Measurements from ENCODE around the gene CCDC167. TPM values are rescaled to one million over a fixed set of nuclear protein-coding genes. Genes with fewer than 3 reads are reported as not detected.

The CCDC167 gene
- total RNA-seq (2021; ENCODE audit: unreplicated experiment) (27.8 TPM), Bru-seq, nascent RNA (percentile 59 among the genes with signal in this experiment), BruChase-seq, experiment 1, labeled RNA remaining after a 6-hour chase (percentile 46 among the genes with signal in this experiment), BruChase-seq, experiment 2, labeled RNA remaining after a 2-hour chase (percentile 51 among the genes with signal in this experiment)
- polyA plus RNA-seq (2012) = 31.0 and 37.5 TPM in 2 replicates
- long read RNA-seq, transcript CCDC167-201 (4 exons, 619 nt) = major isoform, 18 of 19 reads
- long read RNA-seq, partial matches to known transcripts = 1 of 19 reads
- long read RNA-seq, other reads (novel, unspliced or antisense) = 0 of 19 reads

DNA sequence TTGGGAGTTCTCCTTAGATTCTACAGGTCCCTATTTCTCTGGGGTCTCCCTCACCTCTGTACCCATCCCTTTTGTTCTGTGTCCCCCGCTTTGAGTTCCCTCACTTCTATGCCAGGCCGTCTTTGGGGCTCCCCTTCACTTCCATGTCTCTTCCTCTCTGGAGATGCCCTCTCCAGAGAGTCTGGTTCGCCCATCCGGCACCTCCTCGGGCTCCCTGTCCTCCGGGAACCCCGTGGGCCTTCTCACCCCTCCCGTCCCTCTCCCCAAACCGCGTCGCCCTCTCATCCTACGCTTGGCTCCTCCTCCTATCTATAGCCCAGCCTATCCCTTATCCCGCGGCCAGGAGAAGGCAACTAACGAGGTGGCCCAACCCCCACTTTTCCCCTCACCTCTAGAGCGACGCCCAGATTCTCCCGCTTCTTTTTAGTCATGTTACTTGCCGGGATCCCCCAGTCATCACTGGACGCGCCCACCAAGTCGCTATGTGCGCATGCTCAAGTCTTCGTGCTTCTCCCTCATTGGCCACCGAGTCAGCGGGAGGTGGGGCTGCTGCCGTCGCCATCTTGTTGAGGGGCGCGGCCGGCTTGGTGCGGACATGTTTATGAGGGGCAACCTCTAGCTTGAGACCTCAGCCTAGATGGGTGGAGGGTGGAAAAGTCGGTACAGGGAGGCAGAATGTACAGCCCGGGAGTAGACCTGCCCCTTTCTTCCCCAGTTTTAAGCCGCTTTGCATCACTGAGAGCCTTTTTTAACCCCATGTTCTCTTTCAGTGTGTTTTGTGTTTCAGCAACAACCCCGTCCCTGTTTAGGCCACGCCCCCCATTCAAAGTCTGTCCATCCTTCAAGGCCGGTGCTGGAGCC is at the start of gene CCDC167:
CCDC167 (minus strand) TSS at position 461 of the 861 bp plus-strand sequence; CDS start at position 431, 30 bp downstream.
- Histone ChIP-seq H3K9me3 (ENCODE audit: control insufficient read depth in 1 of 2, insufficient read depth in 1 of 2, low read depth in 1 of 2, low read length in 2 of 2) (no peaks in the 10 kb centered on the region), H3K27ac (ENCODE audit: low read depth, low read length) (peak within 1 kb of the TSS; percentile 68), H3K9ac (ENCODE audit: low read length) (peak within 1 kb of the TSS; percentile 91), H3K4me1 (ENCODE audit: control insufficient read depth in 1 of 2, insufficient read depth in 2 of 2, low read length in 2 of 2) (peaks cover 4 to 16% of the 10 kb centered on the region in 2 experiments; a peak in 3 of 4 replicates), H2AFZ (ENCODE audit: low read depth, low read length, poor library complexity, severe bottlenecking) (peak within 1 kb of the TSS; percentile 63), H3K4me2 (ENCODE audit: low read length) (peak within 1 kb of the TSS; percentile 82), H3K36me3 (ENCODE audit: control insufficient read depth in 1 of 2, insufficient read depth in 2 of 2, low read length in 2 of 2) (no peaks in the 10 kb centered on the region), H3K79me2 (ENCODE audit: insufficient read depth, low read length) (peaks cover 11% of the 10 kb centered on the region; the same call in 1 of the 2 replicates), H3K9me2 (ENCODE audit: insufficient read depth) (no peaks in the 10 kb centered on the region), H4K20me1 (ENCODE audit: insufficient read depth) (no peaks in the 10 kb centered on the region), H3K4me3 (replicated peaks in 1 of 2; ENCODE audit: low read depth in 1 of 2, low read length in 2 of 2) (peak within 1 kb of the TSS; percentile 60 to 78), H3K27me3 (ENCODE audit: insufficient read depth, low read length) (no peaks in the 10 kb centered on the region)
- TF ChIP-seq SP1 (IDR thresholded peaks at IDR 0.05; ENCODE audit: low read depth) (peak; percentile 81), SRF (IDR thresholded peaks at IDR 0.05; ENCODE audit: low read depth) (no peak), CEBPB (IDR thresholded peaks at IDR 0.05; ENCODE audit: low read depth) (no peak), POLR2AphosphoS5 (IDR thresholded peaks at IDR 0.05; ENCODE audit: low read depth, low read length) (peak; percentile 78), TCF7L2 (IDR thresholded peaks at IDR 0.05; ENCODE audit: borderline replicate concordance, extremely low read depth, insufficient read depth, insufficient read length) (no peak), POLR2A (IDR thresholded peaks at IDR 0.05; ENCODE audit: borderline replicate concordance, extremely low read depth, insufficient read depth, insufficient read length) (peak; percentile 45), EGR1 (IDR thresholded peaks at IDR 0.05; ENCODE audit: low read depth) (peak; percentile 82), ELF1 (IDR thresholded peaks at IDR 0.05; ENCODE audit: borderline replicate concordance, low read depth) (no peak), YY1 (IDR thresholded peaks at IDR 0.05; ENCODE audit: extremely low read depth, insufficient replicate concordance, low read depth, low read length) (peak; percentile 100), ZFX (IDR thresholded peaks at IDR 0.05) (no peak), JUND (IDR thresholded peaks at IDR 0.05) (no peak)
- TF ChIP-seq, protein P1, sequence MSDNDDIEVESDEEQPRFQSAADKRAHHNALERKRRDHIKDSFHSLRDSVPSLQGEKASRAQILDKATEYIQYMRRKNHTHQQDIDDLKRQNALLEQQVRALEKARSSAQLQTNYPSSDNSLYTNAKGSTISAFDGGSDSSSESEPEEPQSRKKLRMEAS (IDR thresholded peaks at IDR 0.05) = peak; percentile 76; the same call in 1 of the 2 replicates
- intact Hi-C loops (cut with micrococcal nuclease) = no loop called here
- RAD21 ChIA-PET (ENCODE audit: low non-redundant PET in 1 of 2, low total read pairs in 2 of 2, uncharacterized antibody in 2 of 2, unreplicated experiment in 2 of 2) = interaction anchor here (0.7 to 1.0 kb wide), 2 partner anchors 192 kb away, joined by 3 read pairs; no protein-coding TSS in a partner anchor
- DNase-seq (ENCODE audit: low read depth, low spot score) (peak; percentile 97), ATAC-seq (peak; percentile 93)
- CTCF ChIA-PET = interaction anchor here (0.8 to 1.5 kb wide), 7 partner anchors 13 to 192 kb away, joined by 3 to 6 read pairs (median 3); no protein-coding TSS in a partner anchor
- POLR2A ChIA-PET = interaction anchor here (1.2 kb wide), 1 partner anchor 81 kb away, joined by 3 read pairs; no protein-coding TSS in a partner anchor
- BruUV-seq (replicated peaks) = no TSS peak
